B cell (primary cell): ENCODE results near the gene HOXB6. TPM values are rescaled to one million over a fixed set of nuclear protein-coding genes. Genes with fewer than 3 reads are reported as not detected.

Experiments
- ATAC-seq: fragments of 200-7000 bp; cut with Tn5 transposase; one replicate; pipeline ENCODE4 v1.10.0; 2021; ENCODE audit warnings: low read depth, mild to moderate bottlenecking, moderate number of reproducible peaks, moderate library complexity
- CTCF ChIA-PET: fragments of 350-600 bp; sonication (Branson Sonifier 250); formaldehyde crosslinking; loops from one replicate; lab custom pipeline; 2021; ENCODE audit warnings: antibody characterized with exemption, inconsistent platforms; lab: Charles Lee
- POLR2A ChIA-PET: fragments of 350-600 bp; sonication (Branson Sonifier 250); formaldehyde crosslinking; loops from one replicate; lab custom pipeline; 2021; ENCODE audit warnings: antibody characterized with exemption; lab: Charles Lee
- DNase-seq: peaks from one replicate; pipeline ENCODE4 v3.0.0; 2013
- H2AFZ ChIP-seq: 2 replicates; pipeline ENCODE4 v1.6.1; 2012; ENCODE audit warnings: mild to moderate bottlenecking, low read depth, low read length; ENCODE audit not compliant: insufficient read depth, poor library complexity, severe bottlenecking
- H3K27ac ChIP-seq, 2 donors: 1 replicate in 1 of 2; 2 replicates in 1 of 2; pipeline ENCODE4 v1.5.1; 2012 to 2013; ENCODE audit warnings: low read length in 2 of 2, mild to moderate bottlenecking in 2 of 2, moderate library complexity in 1 of 2
- H3K27me3 ChIP-seq, 4 experiments: fragments of 200-600 bp in 1 of 4; sonication (generic) in 1 of 4; replicated peaks in 1 of 4; 1 replicate in 2 of 4; 2 replicates in 2 of 4; pipeline versions ENCODE4 v1.6.1 to v1.7.0; 2013 to 2016; ENCODE audit warnings: low read length in 3 of 4, mild to moderate bottlenecking in 2 of 4, mixed read lengths in 1 of 4, moderate library complexity in 1 of 4; ENCODE audit not compliant: insufficient read depth in 4 of 4, control insufficient read depth in 3 of 4; ENCODE audit errors: control extremely low read depth in 1 of 4
- H3K36me3 ChIP-seq, 2 experiments: replicated peaks in 1 of 2; 1 replicate in 1 of 2; 2 replicates in 1 of 2; pipeline versions ENCODE4 v1.6.1 to v1.7.1; 2013; ENCODE audit warnings: low read length in 1 of 2; ENCODE audit not compliant: insufficient read depth in 2 of 2, control insufficient read depth in 1 of 2; ENCODE audit errors: control extremely low read depth in 1 of 2, extremely low read depth in 1 of 2
- H3K4me1 ChIP-seq, 2 donors: fragments of 200-600 bp in 1 of 2; sonication (generic) in 1 of 2; 1 replicate in 1 of 2; 2 replicates in 1 of 2; pipeline versions ENCODE4 v1.5.1 to v1.6.1; 2013 to 2017; ENCODE audit warnings: low read length in 2 of 2; ENCODE audit not compliant: control insufficient read depth in 2 of 2, insufficient read depth in 2 of 2
- H3K4me2 ChIP-seq: replicated peaks from 2 replicates; pipeline ENCODE3; 2012; ENCODE audit warnings: mild to moderate bottlenecking, low read depth, low read length; ENCODE audit not compliant: poor library complexity, severe bottlenecking
- H3K4me3 ChIP-seq, 5 experiments: fragments of 200-600 bp in 1 of 5; sonication (generic) in 1 of 5; 1 replicate in 3 of 5; 2 replicates in 2 of 5; pipeline versions ENCODE4 v1.5.1 to v1.7.0; 2011 to 2016; ENCODE audit warnings: low read length in 4 of 5, mild to moderate bottlenecking in 4 of 5, low read depth in 2 of 5, control low read depth in 1 of 5, moderate library complexity in 1 of 5; ENCODE audit not compliant: insufficient read depth in 1 of 5; ENCODE audit errors: control extremely low read depth in 1 of 5, extremely low read depth in 1 of 5
- H3K79me2 ChIP-seq: fragments of 200-600 bp; sonication (generic); one replicate; pipeline ENCODE4 v1.6.0; 2016; ENCODE audit warnings: low read length; ENCODE audit not compliant: control insufficient read depth, insufficient read depth
- H3K9ac ChIP-seq: fragments of 200-600 bp; sonication (generic); 2 replicates; pipeline ENCODE4 v1.6.1; 2017; ENCODE audit warnings: mild to moderate bottlenecking, low read length, moderate library complexity
- H3K9me3 ChIP-seq, 3 donors: one replicate each; pipeline versions ENCODE4 v1.6.1 to v1.7.1; 2013; ENCODE audit warnings: low read length in 2 of 3; ENCODE audit not compliant: control insufficient read depth in 2 of 3, insufficient read depth in 1 of 3; ENCODE audit errors: control extremely low read depth in 1 of 3
- H4K20me1 ChIP-seq: 2 replicates; pipeline ENCODE4 v1.6.0; 2012; ENCODE audit warnings: mild to moderate bottlenecking, low read length; ENCODE audit not compliant: insufficient read depth, control insufficient read depth, poor library complexity, severe bottlenecking
- H3K27ac Mint-ChIP-seq: one replicate; pipeline ENCODE4 v1.8.0; 2021; ENCODE audit warnings: mixed read lengths
- H3K27me3 Mint-ChIP-seq: one replicate; pipeline ENCODE4 v1.8.0; 2021; ENCODE audit warnings: mixed read lengths
- H3K4me1 Mint-ChIP-seq: one replicate; pipeline ENCODE4 v1.8.0; 2021; ENCODE audit warnings: mixed read lengths
- H3K4me3 Mint-ChIP-seq: one replicate; pipeline ENCODE4 v1.8.0; 2021; ENCODE audit warnings: mixed read lengths
- H3K9me3 Mint-ChIP-seq: one replicate; pipeline ENCODE4 v1.8.0; 2022; ENCODE audit warnings: mixed read lengths; ENCODE audit not compliant: insufficient read depth
- EZH2 ChIP-seq: IDR thresholded peaks from 2 replicates; pipeline ENCODE4 v1.6.1; 2012; ENCODE audit warnings: borderline replicate concordance, low read depth, mild to moderate bottlenecking, moderate library complexity, low read length; ENCODE audit not compliant: insufficient read depth, poor library complexity, severe bottlenecking
- WGBS: methylation state at CpG from one replicate; pipeline ENCODE4 v1.1.5; 2013; ENCODE audit warnings: missing lambda C conversion rate; ENCODE audit not compliant: insufficient coverage; 5-methylcytosine and 5-hydroxymethylcytosine counted together
- intact Hi-C: fragments of 100-400 bp; cut with micrococcal nuclease; formaldehyde crosslinking; loops from one replicate; pipeline ENCODE4 v1.10.0; 2022
- polyA plus RNA-seq: library from polyadenylated mRNA; depleted of rRNA; stranded (reverse); fragments of >200 nt; gene quantifications from 2 replicates; pipeline ENCODE4 v1.2.3, GENCODE V29; 2012
- total RNA-seq, 2 donors: library from RNA; stranded (reverse); fragments of 120-200 nt in 1 of 2; gene quantifications; 1 replicate in 1 of 2; 2 replicates in 1 of 2; pipeline versions ENCODE4 v1.2.3 to v1.2.4, GENCODE V29; 2013 to 2022
- TF ChIP-seq, protein P1 (sequence below): fragments of 200-600 bp; IDR thresholded peaks from one replicate; pipeline ENCODE4 v1.8.0; 2022; ENCODE audit warnings: antibody characterized with exemption, mild to moderate bottlenecking

HOXB6 gene
- total and polyA plus RNA-seq, 2 donors (not counting 1 experiment from before 2014, with no cell fraction given), result 0.10 TPM; not detected in 1

DNA sequence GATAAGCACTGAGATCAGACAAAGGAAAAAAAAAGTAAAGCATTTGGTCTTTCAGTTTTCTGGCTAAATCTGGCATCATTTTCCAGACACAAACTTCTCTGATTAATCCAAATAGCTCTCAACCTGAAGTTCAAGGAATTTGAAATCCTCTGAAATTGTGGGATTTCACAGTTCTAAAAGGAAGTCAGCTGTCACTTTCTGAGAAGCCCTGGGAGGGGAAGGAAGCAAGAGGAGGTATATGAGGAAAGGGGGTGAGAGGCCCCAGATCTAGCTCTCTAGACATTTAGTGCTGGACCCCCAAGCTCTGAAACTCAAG lies 38.9 kb upstream of the HOXB6 start:
- H3K4me2 ChIP-seq, result no peak overlapping the region
- CTCF ChIA-PET, result no interaction called here

GRCh38 chr17:48642843-48643696 lies 38.3 kb upstream of the HOXB6 start:
- Histone ChIP-seq H3K4me1 (peaks cover 33 to 37% of the 10 kb centered on the region in 2 donors), H3K27ac (no peak overlapping the region), H4K20me1 (no peaks in the 10 kb centered on the region), H3K4me3 (no peak overlapping the region), H3K9ac (no peak overlapping the region), H3K4me2 (no peak overlapping the region), H3K79me2 (no peaks in the 10 kb centered on the region), H3K9me3 (peaks cover 0 to 30% (median 0%) of the 10 kb centered on the region in 3 donors), H3K36me3 (no peaks in the 10 kb centered on the region), H2AFZ (no peak overlapping the region), H3K27me3 (peaks cover 0 to 83% (median 44%) of the 10 kb centered on the region in 4 experiments)
- Mint-ChIP-seq H3K4me1 (peaks cover 34% of the 10 kb centered on the region), H3K27ac (no peak overlapping the region), H3K9me3 (no peaks in the 10 kb centered on the region), H3K27me3 (peaks cover 70% of the 10 kb centered on the region), H3K4me3 (no peak overlapping the region)
- ChIA-PET POLR2A (no interaction called here), CTCF (no interaction called here)
- WGBS, result 67% methylated on average over 14 of the region's 23 CpGs
- intact Hi-C loops, result no loop called here
- ATAC-seq (no peak), DNase-seq (peak; percentile 15)
- TF ChIP-seq EZH2, result no peak
- TF ChIP-seq, protein P1, sequence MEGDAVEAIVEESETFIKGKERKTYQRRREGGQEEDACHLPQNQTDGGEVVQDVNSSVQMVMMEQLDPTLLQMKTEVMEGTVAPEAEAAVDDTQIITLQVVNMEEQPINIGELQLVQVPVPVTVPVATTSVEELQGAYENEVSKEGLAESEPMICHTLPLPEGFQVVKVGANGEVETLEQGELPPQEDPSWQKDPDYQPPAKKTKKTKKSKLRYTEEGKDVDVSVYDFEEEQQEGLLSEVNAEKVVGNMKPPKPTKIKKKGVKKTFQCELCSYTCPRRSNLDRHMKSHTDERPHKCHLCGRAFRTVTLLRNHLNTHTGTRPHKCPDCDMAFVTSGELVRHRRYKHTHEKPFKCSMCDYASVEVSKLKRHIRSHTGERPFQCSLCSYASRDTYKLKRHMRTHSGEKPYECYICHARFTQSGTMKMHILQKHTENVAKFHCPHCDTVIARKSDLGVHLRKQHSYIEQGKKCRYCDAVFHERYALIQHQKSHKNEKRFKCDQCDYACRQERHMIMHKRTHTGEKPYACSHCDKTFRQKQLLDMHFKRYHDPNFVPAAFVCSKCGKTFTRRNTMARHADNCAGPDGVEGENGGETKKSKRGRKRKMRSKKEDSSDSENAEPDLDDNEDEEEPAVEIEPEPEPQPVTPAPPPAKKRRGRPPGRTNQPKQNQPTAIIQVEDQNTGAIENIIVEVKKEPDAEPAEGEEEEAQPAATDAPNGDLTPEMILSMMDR, result no peak

More for the DNA sequence above, 38.9 kb upstream of the HOXB6 start:
- H3K9ac ChIP-seq, result no peak overlapping the region
- Mint-ChIP-seq H3K4me3 (no peak overlapping the region), H3K4me1 (peaks cover 34% of the 10 kb centered on the region), H3K9me3 (no peaks in the 10 kb centered on the region), H3K27me3 (peaks cover 70% of the 10 kb centered on the region), H3K27ac (no peak overlapping the region)
- POLR2A ChIA-PET, result no interaction called here
- ATAC-seq, result no peak
- peaks cover 33 to 37% of the 10 kb centered on the region in 2 donors for H3K4me1 ChIP-seq
- H3K79me2 ChIP-seq, result no peaks in the 10 kb centered on the region
- intact Hi-C loops, result no loop called here
- H3K36me3 ChIP-seq, result no peaks in the 10 kb centered on the region
- H3K27ac ChIP-seq, result no peak overlapping the region
- DNase-seq, result no peak
- TF ChIP-seq EZH2, result no peak
- TF ChIP-seq, protein P1, result no peak
- H3K9me3 ChIP-seq, result peaks cover 0 to 30% (median 0%) of the 10 kb centered on the region in 3 donors
- H2AFZ ChIP-seq, result no peak overlapping the region
- no peaks in the 10 kb centered on the region for H4K20me1 ChIP-seq
- H3K27me3 ChIP-seq, result peaks cover 0 to 84% (median 44%) of the 10 kb centered on the region in 4 experiments
- no peak overlapping the region for H3K4me3 ChIP-seq
